IMR-90 (cell line): Measurements from ENCODE around the gene NAT14. TPM values are rescaled to one million over a fixed set of nuclear protein-coding genes. Genes with fewer than 3 reads are reported as not detected.

Source experiments
- ATAC-seq: fragments of 200-7000 bp; cut with Tn5 transposase; 2 replicates; pipeline ENCODE4 v1.9.1; 2020; ENCODE audit warnings: low read depth, mild to moderate bottlenecking, moderate library complexity
- BruUV-seq: library from RNA; stranded (reverse); fragments of 400-500 nt; replicated peaks from 2 replicates; lab custom pipeline; 2021; lab: Mats Ljungman, UMichigan
- CTCF ChIA-PET: fragments of 300-600 bp; formaldehyde crosslinking; extraction: SDS; loops from one replicate; lab custom pipeline; 2021; ENCODE audit warnings: antibody characterized with exemption; lab: Yijun Ruan, JAX
- POLR2A ChIA-PET: fragments of 300-600 bp; sonication (Branson Sonifier 250); formaldehyde crosslinking; loops from one replicate; lab custom pipeline; 2022; ENCODE audit warnings: antibody characterized with exemption; ENCODE audit not compliant: unreplicated experiment; lab: Charles Lee
- DNase-seq: peaks from one replicate; pipeline ENCODE4 v3.0.0; 2013
- H2AFZ ChIP-seq: replicated peaks from 2 replicates; pipeline ENCODE3; 2013; ENCODE audit warnings: low read length, mild to moderate bottlenecking; ENCODE audit not compliant: poor library complexity
- H2AK5ac ChIP-seq: 2 replicates; pipeline ENCODE4 v1.6.1; 2013; ENCODE audit warnings: low read depth, low read length, inconsistent platforms
- H2AK9ac ChIP-seq: replicated peaks from 2 replicates; pipeline ENCODE3; 2013; ENCODE audit warnings: mild to moderate bottlenecking, low read depth, low read length, moderate library complexity; ENCODE audit not compliant: poor library complexity
- H2BK120ac ChIP-seq: 2 replicates; pipeline ENCODE4 v1.6.1; 2013; ENCODE audit warnings: low read depth, low read length, inconsistent platforms
- H2BK15ac ChIP-seq: 3 replicates; pipeline ENCODE4 v1.6.1; 2013; ENCODE audit warnings: low read depth, low read length, inconsistent platforms
- H2BK20ac ChIP-seq: 2 replicates; pipeline ENCODE4 v1.6.1; 2013; ENCODE audit warnings: low read depth, mild to moderate bottlenecking, inconsistent platforms, low read length, moderate library complexity
- H2BK5ac ChIP-seq: 2 replicates; pipeline ENCODE4 v1.6.1; 2013; ENCODE audit warnings: mild to moderate bottlenecking, low read depth, low read length, inconsistent platforms; ENCODE audit not compliant: poor library complexity, severe bottlenecking
- H3K14ac ChIP-seq: replicated peaks from 2 replicates; pipeline ENCODE4 v1.6.1; 2013; ENCODE audit warnings: low read depth, low read length, inconsistent platforms
- H3K18ac ChIP-seq: 2 replicates; pipeline ENCODE4 v1.6.1; 2013; ENCODE audit warnings: low read depth, low read length, control low read depth
- H3K23ac ChIP-seq: 2 replicates; pipeline ENCODE4 v1.6.1; 2013; ENCODE audit warnings: low read depth, low read length, inconsistent platforms
- H3K27ac ChIP-seq: 2 replicates; pipeline ENCODE4 v1.5.1; 2013; ENCODE audit warnings: mild to moderate bottlenecking, control low read depth, low read length; ENCODE audit not compliant: insufficient read depth
- H3K27me3 ChIP-seq: 2 replicates; pipeline ENCODE4 v1.6.1; 2013; ENCODE audit warnings: low read length; ENCODE audit not compliant: control insufficient read depth, insufficient read depth
- H3K36me3 ChIP-seq: 2 replicates; pipeline ENCODE4 v1.6.1; 2013; ENCODE audit warnings: low read length, mixed read lengths; ENCODE audit not compliant: control insufficient read depth, insufficient read depth
- H3K4ac ChIP-seq: 2 replicates; pipeline ENCODE4 v1.6.1; 2013; ENCODE audit warnings: low read depth, low read length, inconsistent platforms
- H3K4me1 ChIP-seq: 2 replicates; pipeline ENCODE4 v1.6.1; 2013; ENCODE audit warnings: low read length, mixed read lengths; ENCODE audit not compliant: control insufficient read depth, insufficient read depth
- H3K4me2 ChIP-seq: 2 replicates; pipeline ENCODE4 v1.6.1; 2013; ENCODE audit warnings: low read depth, mild to moderate bottlenecking, control low read depth, low read length, moderate library complexity
- H3K4me3 ChIP-seq: 2 replicates; pipeline ENCODE4 v1.5.1; 2013; ENCODE audit warnings: low read depth, mild to moderate bottlenecking, control low read depth, low read length, moderate library complexity; ENCODE audit not compliant: insufficient read depth
- H3K56ac ChIP-seq: 2 replicates; pipeline ENCODE4 v1.6.1; 2013; ENCODE audit warnings: low read length, inconsistent platforms; ENCODE audit not compliant: insufficient read depth; ENCODE audit errors: extremely low read depth
- H3K79me1 ChIP-seq, 2 experiments: 2 replicates each; pipeline ENCODE4 v1.6.1; 2013; ENCODE audit warnings: low read length in 2 of 2, inconsistent platforms in 1 of 2, low read depth in 1 of 2
- H3K9ac ChIP-seq: 2 replicates; pipeline ENCODE4 v1.6.1; 2013; ENCODE audit warnings: low read depth, low read length, control low read depth
- H3K9me1 ChIP-seq: 2 replicates; pipeline ENCODE4 v1.6.1; 2013; ENCODE audit warnings: low read length, inconsistent platforms; ENCODE audit not compliant: insufficient read depth
- H3K9me3 ChIP-seq: 2 replicates; pipeline ENCODE4 v1.6.1; 2013; ENCODE audit warnings: low read length; ENCODE audit not compliant: control insufficient read depth, insufficient read depth
- H4K20me1 ChIP-seq: 2 replicates; pipeline ENCODE4 v1.6.1; 2013; ENCODE audit warnings: low read length, inconsistent platforms; ENCODE audit not compliant: insufficient read depth
- H4K5ac ChIP-seq: 2 replicates; pipeline ENCODE4 v1.6.1; 2013; ENCODE audit warnings: mild to moderate bottlenecking, low read depth, low read length, control low read depth
- H4K8ac ChIP-seq, 2 experiments: 2 replicates each; pipeline ENCODE4 v1.6.1; 2013; ENCODE audit warnings: low read depth in 2 of 2, low read length in 2 of 2, control low read depth in 1 of 2, inconsistent platforms in 1 of 2
- H4K91ac ChIP-seq: 2 replicates; pipeline ENCODE4 v1.6.1; 2013; ENCODE audit warnings: low read depth, low read length, inconsistent platforms; ENCODE audit not compliant: insufficient read depth
- BHLHE40 ChIP-seq: fragments of 150-350 bp; IDR thresholded peaks from 2 replicates; pipeline ENCODE4 v1.6.1; 2016; ENCODE audit warnings: mild to moderate bottlenecking, low read depth, low read length
- CHD1 ChIP-seq: IDR thresholded peaks from 2 replicates; pipeline ENCODE4 v1.6.1; 2012; ENCODE audit warnings: low read depth, low read length, improper control_type of control experiment
- MAFK ChIP-seq: IDR thresholded peaks from 2 replicates; pipeline ENCODE4 v1.6.1; 2012; ENCODE audit warnings: low read depth, low read length, improper control_type of control experiment
- MAZ ChIP-seq: IDR thresholded peaks from 2 replicates; pipeline ENCODE4 v1.6.1; 2012; ENCODE audit warnings: low read depth, mild to moderate bottlenecking, low read length, improper control_type of control experiment, moderate library complexity, borderline replicate concordance
- POLR2A ChIP-seq: IDR thresholded peaks from 2 replicates; pipeline ENCODE4 v1.6.1; 2012; ENCODE audit warnings: mild to moderate bottlenecking, low read depth, low read length
- RAD21 ChIP-seq: IDR thresholded peaks from 2 replicates; pipeline ENCODE4 v1.6.1; 2012; ENCODE audit warnings: low read length, improper control_type of control experiment
- RCOR1 ChIP-seq: IDR thresholded peaks from 2 replicates; pipeline ENCODE4 v1.6.1; 2012; ENCODE audit warnings: mild to moderate bottlenecking, low read length, improper control_type of control experiment; ENCODE audit not compliant: insufficient replicate concordance
- RFX5 ChIP-seq: IDR thresholded peaks from 2 replicates; pipeline ENCODE4 v1.8.0; 2012; ENCODE audit warnings: low read depth, mild to moderate bottlenecking, low read length, moderate library complexity
- SMC3 ChIP-seq: fragments of 150-350 bp; IDR thresholded peaks from 2 replicates; pipeline ENCODE4 v1.6.1; 2016; ENCODE audit warnings: low read depth, mild to moderate bottlenecking, antibody characterized with exemption, low read length, moderate library complexity
- WGBS, 2 experiments: methylation state at CpG; one replicate each; pipeline versions ENCODE4 v1.1.5 to v1.1.7; 2013; ENCODE audit warnings: missing lambda C conversion rate in 2 of 2; ENCODE audit not compliant: insufficient read length in 1 of 2; ENCODE audit errors: extremely low coverage in 2 of 2; 5-methylcytosine and 5-hydroxymethylcytosine counted together
- dilution Hi-C: fragments of 300-500 bp; cut with HindIII; formaldehyde crosslinking; loops from one replicate; pipeline ENCODE4 v1.14.3; 2018; ENCODE audit warnings: low sequenced_read_pairs; ENCODE audit not compliant: unreplicated experiment
- in situ Hi-C: fragments of 300-500 bp; cut with MboI; formaldehyde crosslinking; loops from 3 replicates; pipeline ENCODE4 v1.14.3; 2019; ENCODE audit warnings: low sequenced_read_pairs, inconsistent platforms, mixed read lengths
- intact Hi-C: fragments of 100-400 bp; cut with micrococcal nuclease; formaldehyde crosslinking; loops from 2 replicates; pipeline ENCODE4 v1.10.0; 2022
- polyA plus RNA-seq, 3 experiments: library from polyadenylated mRNA; depleted of rRNA; stranded (reverse); fragments of >200 nt; gene quantifications; 2 replicates each; pipeline ENCODE4 v1.2.3, GENCODE V29; 2012; ENCODE audit warnings: low replicate concordance in 1 of 3
- total RNA-seq: library from RNA; depleted of rRNA; stranded (reverse); fragments of >200 nt; gene quantifications from 2 replicates; pipeline ENCODE4 v1.2.3, GENCODE V29; 2012
- TF ChIP-seq, protein P1 (sequence below): fragments of 150-350 bp; IDR thresholded peaks from 2 replicates; pipeline ENCODE4 v1.6.1; 2016; ENCODE audit warnings: low read depth, mild to moderate bottlenecking, low read length, moderate library complexity, borderline replicate concordance

Gene NAT14
- total and polyA plus RNA-seq, 2 of the 4 experiments (the other 2 are of a cell fraction), result 4.3 to 41.2 TPM

DNA sequence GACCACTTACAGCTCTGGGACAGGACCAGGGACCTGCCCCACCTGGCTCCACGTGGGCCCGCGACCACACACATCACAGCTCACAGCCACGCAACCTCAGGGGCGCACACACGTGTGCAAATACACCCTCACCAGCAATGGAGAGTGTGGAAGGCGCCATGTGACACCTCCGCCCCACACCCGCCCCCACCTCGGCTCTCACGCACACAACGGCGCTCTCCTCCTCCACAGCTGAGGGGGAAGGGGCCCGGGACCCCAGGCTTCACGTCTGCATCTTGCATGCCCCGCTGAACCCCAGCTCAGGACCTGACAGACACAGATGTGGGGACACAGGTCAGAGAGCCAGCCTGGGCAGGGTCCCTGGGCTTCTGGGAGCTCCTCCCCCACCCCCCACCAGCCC, 35.5 kb upstream of the NAT14 start:
- H4K20me1 ChIP-seq, result peaks cover 22% of the 10 kb centered on the region; the same call in 1 of the 2 replicates
- H4K91ac ChIP-seq, result no peak overlapping the region
- peaks cover 50% of the 10 kb centered on the region for H3K27me3 ChIP-seq
- DNase-seq (no peak), ATAC-seq (no peak)
- peaks cover 2% of the 10 kb centered on the region; the same call in 1 of the 2 replicates for H3K9me1 ChIP-seq
- dilution Hi-C loops (no loop called here), in situ Hi-C loops (no loop called here), intact Hi-C loops (no loop called here)
- no peak overlapping the region for H2AK9ac ChIP-seq
- no peak overlapping the region for H3K23ac ChIP-seq
- H3K4me3 ChIP-seq, result no peak overlapping the region
- H2BK20ac ChIP-seq, result no peak overlapping the region
- H3K4me1 ChIP-seq, result peaks cover 2% of the 10 kb centered on the region; the same call in 1 of the 2 replicates
- H3K4me2 ChIP-seq, result no peak overlapping the region
- no peak overlapping the region for H3K18ac ChIP-seq
- H4K8ac ChIP-seq, result no peak overlapping the region
- H3K27ac ChIP-seq, result no peak overlapping the region
- no peak overlapping the region for H2BK15ac ChIP-seq
- ChIA-PET POLR2A (no interaction called here), CTCF (no interaction called here)
- no peak overlapping the region for H3K4ac ChIP-seq
- no peak overlapping the region for H3K56ac ChIP-seq
- TF ChIP-seq MAFK (no peak), BHLHE40 (no peak), CHD1 (no peak), POLR2A (no peak), RCOR1 (no peak), MAZ (no peak), RAD21 (no peak), RFX5 (no peak), SMC3 (no peak)
- TF ChIP-seq, protein P1, sequence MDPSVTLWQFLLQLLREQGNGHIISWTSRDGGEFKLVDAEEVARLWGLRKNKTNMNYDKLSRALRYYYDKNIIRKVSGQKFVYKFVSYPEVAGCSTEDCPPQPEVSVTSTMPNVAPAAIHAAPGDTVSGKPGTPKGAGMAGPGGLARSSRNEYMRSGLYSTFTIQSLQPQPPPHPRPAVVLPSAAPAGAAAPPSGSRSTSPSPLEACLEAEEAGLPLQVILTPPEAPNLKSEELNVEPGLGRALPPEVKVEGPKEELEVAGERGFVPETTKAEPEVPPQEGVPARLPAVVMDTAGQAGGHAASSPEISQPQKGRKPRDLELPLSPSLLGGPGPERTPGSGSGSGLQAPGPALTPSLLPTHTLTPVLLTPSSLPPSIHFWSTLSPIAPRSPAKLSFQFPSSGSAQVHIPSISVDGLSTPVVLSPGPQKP, result no peak
- H3K79me1 ChIP-seq, result no peaks in the 10 kb centered on the region; a peak in 1 of 4 replicates
- H4K5ac ChIP-seq, result no peak overlapping the region
- H2AFZ ChIP-seq, result peak overlapping the region; percentile 32
- WGBS, 2 experiments, result 23% methylated on average over 8 of the region's 16 CpGs; no CpG with 5 or more reads in 1 of the 2 experiments
- BruUV-seq, result no TSS peak
- no peak overlapping the region for H2AK5ac ChIP-seq
- H3K9ac ChIP-seq, result no peak overlapping the region
- no peak overlapping the region for H3K14ac ChIP-seq
- H3K9me3 ChIP-seq, result no peaks in the 10 kb centered on the region
- no peak overlapping the region for H2BK5ac ChIP-seq
- H3K36me3 ChIP-seq, result no peaks in the 10 kb centered on the region
- H2BK120ac ChIP-seq, result no peak overlapping the region
